DOHH2 (cell line): ENCODE results near the gene KANSL3.

Experiments
- H3F3A ChIP-seq: fragments of 200-600 bp; sonication (generic), shearing (Covaris generic); 2 replicates; pipeline ENCODE4 v1.6.0; 2016; ENCODE audit warnings: antibody characterized with exemption, mild to moderate bottlenecking; ENCODE audit not compliant: control insufficient read depth, insufficient read depth
- H3K27ac ChIP-seq: fragments of 200-600 bp; sonication (generic); 2 replicates; pipeline ENCODE4 v1.5.1; 2014; ENCODE audit warnings: low read depth, mild to moderate bottlenecking, low read length, moderate library complexity
- H3K27me3 ChIP-seq: fragments of 200-600 bp; sonication (generic); 2 replicates; pipeline ENCODE4 v1.6.1; 2014; ENCODE audit warnings: mild to moderate bottlenecking, low read length, mixed read lengths; ENCODE audit not compliant: control insufficient read depth
- H3K36me3 ChIP-seq: fragments of 200-600 bp; sonication (generic); 2 replicates; pipeline ENCODE4 v1.6.1; 2014; ENCODE audit warnings: mild to moderate bottlenecking, low read length, moderate library complexity, mixed read lengths; ENCODE audit not compliant: control insufficient read depth
- H3K4me1 ChIP-seq: fragments of 200-600 bp; sonication (generic); 2 replicates; pipeline ENCODE4 v1.6.1; 2014; ENCODE audit warnings: mild to moderate bottlenecking, low read length, mixed read lengths; ENCODE audit not compliant: control insufficient read depth
- H3K4me2 ChIP-seq: fragments of 200-600 bp; sonication (generic); 2 replicates; pipeline ENCODE4 v1.6.0; 2014; ENCODE audit warnings: mild to moderate bottlenecking, low read length, moderate library complexity
- H3K4me3 ChIP-seq: fragments of 200-600 bp; sonication (generic); 2 replicates; pipeline ENCODE4 v1.5.1; 2014; ENCODE audit warnings: mild to moderate bottlenecking, low read length, mixed read lengths
- H3K79me2 ChIP-seq: fragments of 200-600 bp; sonication (generic); 2 replicates; pipeline ENCODE4 v1.6.1; 2014; ENCODE audit warnings: mild to moderate bottlenecking, low read length, mixed read lengths; ENCODE audit not compliant: control insufficient read depth
- H3K9me2 ChIP-seq: fragments of 200-600 bp; sonication (generic); replicated peaks from 2 replicates; pipeline ENCODE4 v1.6.1; 2014; ENCODE audit warnings: mild to moderate bottlenecking, low read length, mixed read lengths; ENCODE audit not compliant: control insufficient read depth
- H3K9me3 ChIP-seq: fragments of 200-600 bp; sonication (generic); 2 replicates; pipeline ENCODE4 v1.6.1; 2014; ENCODE audit warnings: antibody characterized with exemption, low read length, mixed read lengths; ENCODE audit not compliant: control insufficient read depth, insufficient read depth
- H4K20me1 ChIP-seq: fragments of 200-600 bp; sonication (generic); 2 replicates; pipeline ENCODE4 v1.6.0; 2014; ENCODE audit warnings: low read depth, mild to moderate bottlenecking, antibody characterized with exemption, low read length, moderate library complexity; ENCODE audit not compliant: control insufficient read depth, insufficient read depth
- EZH2phosphoT487 ChIP-seq: fragments of 200-600 bp; sonication (generic); IDR thresholded peaks from 2 replicates; pipeline ENCODE4 v1.6.1; 2017; ENCODE audit warnings: borderline replicate concordance, mild to moderate bottlenecking, antibody characterized with exemption, low read length, moderate library complexity, mixed read lengths
- TF ChIP-seq, protein P1 (sequence below): fragments of 200-600 bp; sonication (generic); IDR thresholded peaks from one replicate; pipeline ENCODE4 v1.5.1; 2014; ENCODE audit warnings: antibody characterized with exemption, mild to moderate bottlenecking, low read depth, low read length; ENCODE audit not compliant: poor library complexity, severe bottlenecking

Gene KANSL3

GRCh38 chr2:96626553-96626942 is 11.6 kb downstream of the KANSL3 start:
- Histone ChIP-seq H3K9me2 (no peaks in the 10 kb centered on the region), H3K79me2 (peaks cover 3% of the 10 kb centered on the region; the same call in 1 of the 2 replicates), H3K36me3 (peaks cover 54% of the 10 kb centered on the region), H3F3A (no peaks in the 10 kb centered on the region), H3K4me3 (no peak overlapping the region), H3K4me2 (no peak overlapping the region), H3K4me1 (no peaks in the 10 kb centered on the region), H3K9me3 (no peaks in the 10 kb centered on the region), H3K27ac (no peak overlapping the region), H4K20me1 (0 out of 2 replicates have a peak, but pooled peaks cover 4% of the 10 kb centered on the region), H3K27me3 (no peaks in the 10 kb centered on the region)
- TF ChIP-seq, protein P1, sequence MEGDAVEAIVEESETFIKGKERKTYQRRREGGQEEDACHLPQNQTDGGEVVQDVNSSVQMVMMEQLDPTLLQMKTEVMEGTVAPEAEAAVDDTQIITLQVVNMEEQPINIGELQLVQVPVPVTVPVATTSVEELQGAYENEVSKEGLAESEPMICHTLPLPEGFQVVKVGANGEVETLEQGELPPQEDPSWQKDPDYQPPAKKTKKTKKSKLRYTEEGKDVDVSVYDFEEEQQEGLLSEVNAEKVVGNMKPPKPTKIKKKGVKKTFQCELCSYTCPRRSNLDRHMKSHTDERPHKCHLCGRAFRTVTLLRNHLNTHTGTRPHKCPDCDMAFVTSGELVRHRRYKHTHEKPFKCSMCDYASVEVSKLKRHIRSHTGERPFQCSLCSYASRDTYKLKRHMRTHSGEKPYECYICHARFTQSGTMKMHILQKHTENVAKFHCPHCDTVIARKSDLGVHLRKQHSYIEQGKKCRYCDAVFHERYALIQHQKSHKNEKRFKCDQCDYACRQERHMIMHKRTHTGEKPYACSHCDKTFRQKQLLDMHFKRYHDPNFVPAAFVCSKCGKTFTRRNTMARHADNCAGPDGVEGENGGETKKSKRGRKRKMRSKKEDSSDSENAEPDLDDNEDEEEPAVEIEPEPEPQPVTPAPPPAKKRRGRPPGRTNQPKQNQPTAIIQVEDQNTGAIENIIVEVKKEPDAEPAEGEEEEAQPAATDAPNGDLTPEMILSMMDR: no peak
- no peak for TF ChIP-seq EZH2phosphoT487

GRCh38 chr2:96625571-96626552 is 12.2 kb downstream of the KANSL3 start:
- 0 out of 2 replicates have a peak, but pooled peaks cover 4% of the 10 kb centered on the region for H4K20me1 ChIP-seq
- H3F3A ChIP-seq: no peaks in the 10 kb centered on the region
- H3K9me2 ChIP-seq: no peaks in the 10 kb centered on the region
- H3K79me2 ChIP-seq: no peaks in the 10 kb centered on the region
- TF ChIP-seq EZH2phosphoT487: no peak
- TF ChIP-seq, protein P1: no peak
- no peak overlapping the region for H3K4me3 ChIP-seq
- no peak overlapping the region for H3K27ac ChIP-seq
- H3K4me2 ChIP-seq: no peak overlapping the region
- no peaks in the 10 kb centered on the region for H3K4me1 ChIP-seq
- no peaks in the 10 kb centered on the region for H3K9me3 ChIP-seq
- peaks cover 48% of the 10 kb centered on the region for H3K36me3 ChIP-seq
- no peaks in the 10 kb centered on the region for H3K27me3 ChIP-seq

GRCh38 chr2:96623116-96623515 is 15.0 kb downstream of the KANSL3 start:
- peaks cover 48% of the 10 kb centered on the region for H3K36me3 ChIP-seq
- TF ChIP-seq, protein P1: no peak
- no peak for TF ChIP-seq EZH2phosphoT487

More at GRCh38 chr2:96623116-96623515, 15.0 kb downstream of the KANSL3 start:
- H3K9me3 ChIP-seq: no peaks in the 10 kb centered on the region
- no peaks in the 10 kb centered on the region; the same call in 1 of the 2 replicates for H3K79me2 ChIP-seq
- H4K20me1 ChIP-seq: 0 out of 2 replicates have a peak, but pooled peaks cover 4% of the 10 kb centered on the region
- H3K9me2 ChIP-seq: no peaks in the 10 kb centered on the region
- H3K27me3 ChIP-seq: no peaks in the 10 kb centered on the region
- no peaks in the 10 kb centered on the region for H3K4me1 ChIP-seq
- H3K4me2 ChIP-seq: no peak overlapping the region
- no peak overlapping the region for H3K4me3 ChIP-seq
- no peaks in the 10 kb centered on the region for H3F3A ChIP-seq
- H3K27ac ChIP-seq: no peak overlapping the region
